Measurements from ENCODE around the gene TRAF3. TPM values are rescaled to one million over a fixed set of nuclear protein-coding genes. Genes with fewer than 3 reads are reported as not detected.

The TRAF3 gene
- total RNA-seq, 2 donors from 2014 or later = 20.8 to 26.0 TPM

DNA sequence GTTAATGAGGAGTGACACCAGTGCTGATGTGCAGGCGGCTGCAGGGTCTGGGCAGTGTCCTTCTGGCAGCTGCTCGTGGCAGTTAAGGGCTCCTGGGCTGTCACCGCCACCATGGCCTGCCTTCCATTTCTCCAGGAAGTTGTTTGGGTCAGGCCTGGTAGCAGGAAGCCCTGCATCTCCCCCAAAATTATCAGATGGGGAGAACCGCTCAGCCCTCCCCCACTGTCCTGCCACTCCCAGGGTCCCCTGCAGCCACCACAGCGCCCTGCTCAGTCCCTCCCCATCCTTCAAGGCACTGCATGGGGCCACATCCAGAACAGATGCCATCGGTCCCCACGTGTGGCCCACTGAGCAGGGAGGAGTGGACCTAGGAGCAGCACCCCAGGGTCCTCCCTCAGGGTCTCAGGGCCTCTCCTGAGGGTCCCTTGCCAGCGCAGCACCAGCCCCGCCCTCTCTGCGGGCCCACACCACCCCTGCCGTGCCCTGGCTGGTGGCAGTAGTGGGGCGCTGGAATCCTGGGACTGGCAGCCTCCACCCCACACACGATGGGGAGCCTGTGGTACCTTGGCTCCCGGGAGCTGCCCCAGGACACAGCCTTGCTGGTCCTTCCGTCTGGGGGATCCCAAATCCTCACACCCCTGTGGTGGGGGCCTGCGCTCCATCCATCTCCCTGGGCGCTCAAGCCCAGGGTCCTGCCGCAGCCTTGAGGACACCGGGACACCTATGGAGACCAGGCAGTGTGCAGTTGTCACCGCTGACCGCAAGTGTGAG is 134.9 kb downstream of the TRAF3 start:
- no peak overlapping the region for H3K9ac ChIP-seq (ENCODE audit: low read depth in 2 of 2, low read length in 2 of 2)
- TF ChIP-seq, protein P1, sequence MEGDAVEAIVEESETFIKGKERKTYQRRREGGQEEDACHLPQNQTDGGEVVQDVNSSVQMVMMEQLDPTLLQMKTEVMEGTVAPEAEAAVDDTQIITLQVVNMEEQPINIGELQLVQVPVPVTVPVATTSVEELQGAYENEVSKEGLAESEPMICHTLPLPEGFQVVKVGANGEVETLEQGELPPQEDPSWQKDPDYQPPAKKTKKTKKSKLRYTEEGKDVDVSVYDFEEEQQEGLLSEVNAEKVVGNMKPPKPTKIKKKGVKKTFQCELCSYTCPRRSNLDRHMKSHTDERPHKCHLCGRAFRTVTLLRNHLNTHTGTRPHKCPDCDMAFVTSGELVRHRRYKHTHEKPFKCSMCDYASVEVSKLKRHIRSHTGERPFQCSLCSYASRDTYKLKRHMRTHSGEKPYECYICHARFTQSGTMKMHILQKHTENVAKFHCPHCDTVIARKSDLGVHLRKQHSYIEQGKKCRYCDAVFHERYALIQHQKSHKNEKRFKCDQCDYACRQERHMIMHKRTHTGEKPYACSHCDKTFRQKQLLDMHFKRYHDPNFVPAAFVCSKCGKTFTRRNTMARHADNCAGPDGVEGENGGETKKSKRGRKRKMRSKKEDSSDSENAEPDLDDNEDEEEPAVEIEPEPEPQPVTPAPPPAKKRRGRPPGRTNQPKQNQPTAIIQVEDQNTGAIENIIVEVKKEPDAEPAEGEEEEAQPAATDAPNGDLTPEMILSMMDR (IDR thresholded peaks at IDR 0.05) = no peak
- H3K4me1 ChIP-seq = no peaks in the 10 kb centered on the region
- no peak overlapping the region for H3K27ac ChIP-seq
- H3K4me3 ChIP-seq = no peak overlapping the region
- no peak for DNase-seq
- intact Hi-C loops (cut with DNase I) = no loop called here
- no peaks in the 10 kb centered on the region for H3K9me3 ChIP-seq
- no peaks in the 10 kb centered on the region for H3K27me3 ChIP-seq
- no peaks in the 10 kb centered on the region for H3K36me3 ChIP-seq

DNA sequence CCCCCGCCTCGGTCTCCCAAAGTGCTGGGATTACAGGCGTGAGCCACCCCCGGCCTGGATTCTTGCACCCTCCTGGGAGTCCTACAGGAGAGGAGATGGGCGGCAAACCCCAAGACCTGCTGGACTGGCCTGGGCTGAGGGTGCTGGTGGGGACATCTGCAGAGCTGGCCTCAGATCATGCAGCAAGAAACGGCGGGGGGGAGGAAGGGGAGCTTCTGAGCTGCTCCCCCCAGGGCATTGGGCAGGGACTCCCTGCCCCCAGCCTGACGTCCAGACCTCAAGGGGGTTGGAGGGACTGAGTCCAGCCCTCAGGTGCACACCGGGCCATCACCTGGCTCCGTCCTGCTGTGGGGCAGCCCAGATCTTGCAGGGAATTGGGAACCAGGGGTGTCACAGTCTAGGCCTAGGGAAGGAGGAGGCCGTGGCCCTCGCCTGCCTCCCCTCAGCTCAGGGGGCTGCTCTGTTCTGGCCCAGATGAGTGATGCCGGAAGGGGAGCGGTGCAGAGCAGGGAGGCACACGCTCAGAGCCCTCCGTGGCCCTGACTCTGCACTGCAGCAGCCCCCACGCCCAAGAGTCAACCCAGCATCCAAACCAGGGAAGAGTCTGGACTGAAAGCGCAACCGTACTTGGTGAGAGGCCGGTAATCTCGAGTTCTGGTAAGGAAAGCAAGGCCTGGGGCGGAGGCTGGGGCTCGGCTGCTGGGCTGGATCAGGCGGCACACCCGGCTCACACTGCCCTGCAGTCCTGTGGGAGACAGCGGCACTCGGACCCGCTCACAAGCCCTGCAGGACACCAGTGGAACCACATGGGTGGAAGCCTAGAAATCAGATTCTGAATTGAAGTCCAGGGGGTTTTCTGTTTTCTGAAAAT is 136.3 kb downstream of the TRAF3 start:
- no peaks in the 10 kb centered on the region for H3K9me3 ChIP-seq

DNA sequence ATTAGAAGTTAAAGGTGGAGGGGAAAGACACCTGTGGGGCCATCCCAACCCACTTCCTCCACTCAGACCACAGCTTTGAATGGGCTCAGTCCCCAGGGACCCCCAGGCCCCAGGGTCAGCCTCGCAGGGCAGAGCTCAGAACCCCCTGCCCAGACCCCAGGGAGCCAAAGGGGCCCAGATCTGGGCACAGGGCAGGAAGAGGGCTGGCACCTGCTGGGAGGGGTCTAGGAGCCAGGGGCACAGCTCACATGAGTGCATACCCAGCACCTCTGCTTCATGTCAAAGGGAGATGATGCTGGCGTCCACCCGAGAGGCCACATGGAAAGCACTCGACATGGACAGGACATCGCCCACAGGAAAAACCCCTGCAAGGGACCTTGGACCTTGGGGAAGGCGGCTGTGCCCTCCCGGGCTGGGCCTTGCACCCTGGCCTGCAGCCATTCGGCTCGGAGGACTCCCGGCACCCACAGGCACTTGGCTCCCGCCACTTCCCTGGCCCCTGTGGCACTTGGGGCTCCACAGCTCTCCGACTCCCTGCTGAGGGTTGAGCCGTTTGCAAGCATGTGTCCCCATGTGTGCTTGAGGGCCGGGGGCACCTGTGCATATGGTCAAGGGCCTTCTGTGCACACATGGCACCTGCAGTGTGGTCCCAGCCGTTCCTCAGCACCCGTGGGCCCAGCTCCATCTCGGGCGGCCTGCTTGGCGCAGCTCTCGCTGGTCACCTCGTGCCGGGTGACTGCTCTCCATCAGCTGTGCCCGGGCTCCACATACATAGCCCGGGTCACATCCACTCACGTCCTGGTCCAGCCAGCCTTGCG is 137.4 kb downstream of the TRAF3 start:
- no peak overlapping the region for H3K4me3 ChIP-seq
- no peak overlapping the region for H3K27ac ChIP-seq
- TF ChIP-seq, protein P1 (IDR thresholded peaks at IDR 0.05) = no peak
- no peak for DNase-seq
- H3K9me3 ChIP-seq = no peaks in the 10 kb centered on the region
- H3K27me3 ChIP-seq = no peaks in the 10 kb centered on the region
- no peaks in the 10 kb centered on the region for H3K36me3 ChIP-seq
- H3K4me1 ChIP-seq = no peaks in the 10 kb centered on the region
- no peak overlapping the region for H3K9ac ChIP-seq (ENCODE audit: low read depth in 2 of 2, low read length in 2 of 2)
- intact Hi-C loops (cut with DNase I) = loop anchor here (5.0 kb wide), 2 partner anchors 137 to 217 kb away; partner anchors contain the start of gene TRAF3

More for the DNA sequence above, 136.3 kb downstream of the TRAF3 start:
- Histone ChIP-seq H3K36me3 (no peaks in the 10 kb centered on the region), H3K4me1 (no peaks in the 10 kb centered on the region), H3K9ac (ENCODE audit: low read depth in 2 of 2, low read length in 2 of 2) (no peak overlapping the region), H3K27ac (no peak overlapping the region), H3K27me3 (no peaks in the 10 kb centered on the region), H3K4me3 (no peak overlapping the region)
- no peak for DNase-seq
- TF ChIP-seq, protein P1 (IDR thresholded peaks at IDR 0.05) = no peak
- intact Hi-C loops (cut with DNase I) = no loop called here

DNA sequence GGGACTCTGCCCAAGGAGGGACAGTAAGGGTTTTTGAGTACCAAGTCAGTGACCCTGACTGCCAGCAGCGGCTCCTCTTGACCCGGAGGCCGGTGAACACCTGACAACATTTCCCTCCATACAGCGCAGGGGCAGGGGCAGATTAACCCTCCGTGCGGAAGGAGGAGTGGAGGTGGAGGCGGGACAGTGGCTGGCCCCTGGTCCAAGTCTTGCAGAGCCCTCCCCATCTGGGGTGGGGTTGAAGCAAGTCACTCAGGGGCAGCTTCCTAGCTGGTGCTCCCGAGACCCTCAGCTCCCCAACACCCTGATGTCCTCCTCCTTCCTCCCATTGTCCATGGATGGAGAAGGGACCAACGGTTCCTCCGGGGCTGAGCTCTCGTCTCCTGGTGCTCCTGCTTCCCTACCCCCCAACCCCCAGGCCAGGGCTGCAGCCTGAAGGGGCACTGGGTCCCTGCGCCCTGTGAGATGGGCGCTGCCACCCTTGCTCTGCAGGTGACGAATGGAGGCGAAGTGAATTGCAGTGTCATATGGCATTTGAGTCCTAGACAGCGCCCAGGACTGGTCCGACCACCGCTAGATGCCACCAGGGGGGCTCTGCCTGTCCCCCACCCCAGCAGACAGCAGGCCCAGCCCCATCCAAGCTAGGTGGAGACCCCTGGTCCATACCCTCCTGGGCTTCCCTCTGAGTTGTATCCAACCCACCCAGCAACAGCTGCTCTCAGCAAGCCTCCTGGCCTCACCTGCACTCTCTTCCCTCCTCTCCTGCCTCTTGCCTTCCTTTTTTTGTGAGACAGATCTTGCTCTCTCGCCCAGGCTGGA is 138.3 kb downstream of the TRAF3 start:
- no peak for DNase-seq
- intact Hi-C loops (cut with DNase I) = loop anchor here (5.0 kb wide), 2 partner anchors 138 to 218 kb away; partner anchors contain the start of gene TRAF3

More for the DNA sequence above, 138.3 kb downstream of the TRAF3 start:
- H3K4me1 ChIP-seq = no peaks in the 10 kb centered on the region
- no peaks in the 10 kb centered on the region for H3K27me3 ChIP-seq
- no peak overlapping the region for H3K4me3 ChIP-seq
- no peak overlapping the region for H3K27ac ChIP-seq
- no peaks in the 10 kb centered on the region for H3K36me3 ChIP-seq
- TF ChIP-seq, protein P1 (IDR thresholded peaks at IDR 0.05) = no peak
- no peaks in the 10 kb centered on the region for H3K9me3 ChIP-seq
- no peak overlapping the region for H3K9ac ChIP-seq (ENCODE audit: low read depth in 2 of 2, low read length in 2 of 2)
